ENCODE results near the gene ARID2.

The ARID2 gene

DNA sequence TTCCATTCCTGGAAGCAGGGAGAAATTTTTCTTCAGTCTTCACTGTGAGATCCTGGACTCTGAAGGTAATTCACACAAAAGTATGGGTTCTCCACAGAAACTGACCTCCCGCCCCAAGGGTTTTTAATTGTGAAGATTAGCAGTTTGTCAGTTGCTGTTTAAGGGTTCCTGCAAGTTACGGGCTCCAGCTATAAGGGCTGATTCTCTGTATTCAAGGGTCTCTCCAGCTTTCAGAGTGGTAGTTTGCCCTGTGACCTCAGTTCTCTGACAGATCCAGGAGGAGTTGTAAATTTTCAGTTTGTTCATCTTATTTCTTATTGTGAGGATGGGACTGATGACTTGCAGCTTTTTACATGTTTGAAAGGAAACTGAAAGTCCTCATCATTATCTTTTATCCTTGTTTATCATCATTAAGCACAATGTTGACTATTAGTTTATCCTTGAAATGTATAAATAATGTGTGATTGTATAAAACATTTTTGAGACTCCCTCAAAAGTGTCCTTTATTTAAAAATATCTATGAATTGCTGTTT, 149.9 kb downstream of the ARID2 start:
- peaks cover 64% of the 10 kb centered on the region for H3K36me3 ChIP-seq (ENCODE audit: control insufficient read depth, low read length)
- TF ChIP-seq, protein P1, sequence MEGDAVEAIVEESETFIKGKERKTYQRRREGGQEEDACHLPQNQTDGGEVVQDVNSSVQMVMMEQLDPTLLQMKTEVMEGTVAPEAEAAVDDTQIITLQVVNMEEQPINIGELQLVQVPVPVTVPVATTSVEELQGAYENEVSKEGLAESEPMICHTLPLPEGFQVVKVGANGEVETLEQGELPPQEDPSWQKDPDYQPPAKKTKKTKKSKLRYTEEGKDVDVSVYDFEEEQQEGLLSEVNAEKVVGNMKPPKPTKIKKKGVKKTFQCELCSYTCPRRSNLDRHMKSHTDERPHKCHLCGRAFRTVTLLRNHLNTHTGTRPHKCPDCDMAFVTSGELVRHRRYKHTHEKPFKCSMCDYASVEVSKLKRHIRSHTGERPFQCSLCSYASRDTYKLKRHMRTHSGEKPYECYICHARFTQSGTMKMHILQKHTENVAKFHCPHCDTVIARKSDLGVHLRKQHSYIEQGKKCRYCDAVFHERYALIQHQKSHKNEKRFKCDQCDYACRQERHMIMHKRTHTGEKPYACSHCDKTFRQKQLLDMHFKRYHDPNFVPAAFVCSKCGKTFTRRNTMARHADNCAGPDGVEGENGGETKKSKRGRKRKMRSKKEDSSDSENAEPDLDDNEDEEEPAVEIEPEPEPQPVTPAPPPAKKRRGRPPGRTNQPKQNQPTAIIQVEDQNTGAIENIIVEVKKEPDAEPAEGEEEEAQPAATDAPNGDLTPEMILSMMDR (IDR thresholded peaks at IDR 0.05; ENCODE audit: low read depth, low read length, poor library complexity, severe bottlenecking): no peak
- no peak for TF ChIP-seq EZH2phosphoT487 (IDR thresholded peaks at IDR 0.05; ENCODE audit: borderline replicate concordance, low read length)
- H3K27me3 ChIP-seq (ENCODE audit: control insufficient read depth, low read length): no peaks in the 10 kb centered on the region
- no peak overlapping the region for H3K27ac ChIP-seq (ENCODE audit: low read depth, low read length)
- H4K20me1 ChIP-seq (ENCODE audit: control insufficient read depth, insufficient read depth, low read depth, low read length): no peaks in the 10 kb centered on the region
- no peak overlapping the region for H3K4me2 ChIP-seq (ENCODE audit: low read length)
- H3K9me2 ChIP-seq (replicated peaks; ENCODE audit: control insufficient read depth, low read length): no peaks in the 10 kb centered on the region
- no peaks in the 10 kb centered on the region for H3K4me1 ChIP-seq (ENCODE audit: control insufficient read depth, low read length)
- H3K9me3 ChIP-seq (ENCODE audit: control insufficient read depth, insufficient read depth, low read length): 0 out of 2 replicates have a peak, but pooled peaks cover 2% of the 10 kb centered on the region
- no peak overlapping the region for H3K4me3 ChIP-seq (ENCODE audit: low read length)
- H3K79me2 ChIP-seq (ENCODE audit: control insufficient read depth, low read length): no peaks in the 10 kb centered on the region
- no peaks in the 10 kb centered on the region for H3F3A ChIP-seq (ENCODE audit: control insufficient read depth, insufficient read depth)

- Histone ChIP-seq H3K4me3 (ENCODE audit: low read length) (no peak overlapping the region), H3K4me2 (ENCODE audit: low read length) (no peak overlapping the region), H3F3A (ENCODE audit: control insufficient read depth, insufficient read depth) (no peaks in the 10 kb centered on the region), H3K27me3 (ENCODE audit: control insufficient read depth, low read length) (no peaks in the 10 kb centered on the region), H3K79me2 (ENCODE audit: control insufficient read depth, low read length) (no peaks in the 10 kb centered on the region), H3K9me2 (replicated peaks; ENCODE audit: control insufficient read depth, low read length) (no peaks in the 10 kb centered on the region), H3K4me1 (ENCODE audit: control insufficient read depth, low read length) (no peaks in the 10 kb centered on the region), H3K27ac (ENCODE audit: low read depth, low read length) (no peak overlapping the region), H3K36me3 (ENCODE audit: control insufficient read depth, low read length) (peaks cover 64% of the 10 kb centered on the region), H4K20me1 (ENCODE audit: control insufficient read depth, insufficient read depth, low read depth, low read length) (no peaks in the 10 kb centered on the region), H3K9me3 (ENCODE audit: control insufficient read depth, insufficient read depth, low read length) (0 out of 2 replicates have a peak, but pooled peaks cover 2% of the 10 kb centered on the region)
- TF ChIP-seq EZH2phosphoT487 (IDR thresholded peaks at IDR 0.05; ENCODE audit: borderline replicate concordance, low read length): no peak
- TF ChIP-seq, protein P1 (IDR thresholded peaks at IDR 0.05; ENCODE audit: low read depth, low read length, poor library complexity, severe bottlenecking): no peak
Observed at GRCh38 chr12:45880533-45880932, 151.0 kb downstream of the ARID2 start.

DNA sequence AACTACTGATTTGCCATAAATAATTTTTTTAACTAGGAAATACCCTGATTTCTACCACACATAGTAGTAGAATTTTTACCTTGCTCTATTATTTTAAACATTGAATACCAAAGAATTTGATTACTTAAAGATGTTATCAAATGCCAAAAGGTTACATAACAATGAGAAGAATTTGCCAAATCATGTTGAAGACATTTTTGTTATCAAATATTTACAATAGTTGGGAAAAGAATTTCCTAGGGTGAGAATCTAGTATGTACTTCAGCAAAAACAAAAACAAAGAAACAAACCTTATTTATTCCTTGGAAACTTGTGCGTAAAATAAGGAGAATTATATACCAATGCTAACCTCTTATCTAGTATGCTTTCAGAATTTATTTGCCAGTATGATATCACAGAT, 153.7 kb downstream of the ARID2 start:
- Histone ChIP-seq H3K4me3 (ENCODE audit: low read length) (no peak overlapping the region), H3K4me2 (ENCODE audit: low read length) (no peak overlapping the region), H3K27me3 (ENCODE audit: control insufficient read depth, low read length) (no peaks in the 10 kb centered on the region), H3K4me1 (ENCODE audit: control insufficient read depth, low read length) (no peaks in the 10 kb centered on the region), H4K20me1 (ENCODE audit: control insufficient read depth, insufficient read depth, low read depth, low read length) (no peaks in the 10 kb centered on the region), H3K79me2 (ENCODE audit: control insufficient read depth, low read length) (no peaks in the 10 kb centered on the region), H3K9me2 (replicated peaks; ENCODE audit: control insufficient read depth, low read length) (no peaks in the 10 kb centered on the region), H3K27ac (ENCODE audit: low read depth, low read length) (no peak overlapping the region), H3K9me3 (ENCODE audit: control insufficient read depth, insufficient read depth, low read length) (0 out of 2 replicates have a peak, but pooled peaks cover 2% of the 10 kb centered on the region), H3F3A (ENCODE audit: control insufficient read depth, insufficient read depth) (no peaks in the 10 kb centered on the region), H3K36me3 (ENCODE audit: control insufficient read depth, low read length) (peaks cover 57% of the 10 kb centered on the region)
- TF ChIP-seq, protein P1 (IDR thresholded peaks at IDR 0.05; ENCODE audit: low read depth, low read length, poor library complexity, severe bottlenecking): no peak
- no peak for TF ChIP-seq EZH2phosphoT487 (IDR thresholded peaks at IDR 0.05; ENCODE audit: borderline replicate concordance, low read length)

Data from DOHH2 (cell line).